Keratinocyte (primary cell): ENCODE measurements around the gene KLK6.

Source experiments
- EZH2 ChIP-seq: IDR thresholded peaks from one replicate; pipeline ENCODE4 v1.6.1; 2012; ENCODE audit warnings: inconsistent platforms, mild to moderate bottlenecking, low read length, moderate library complexity
- TF ChIP-seq, protein P1 (sequence below), 3 experiments: IDR thresholded peaks in 1 of 3; conservative IDR thresholded peaks in 1 of 3; optimal IDR thresholded peaks in 1 of 3; 2 replicates in 2 of 3; 3 replicates in 1 of 3; pipeline versions ENCODE3 to v1.5.1; 2011; ENCODE audit warnings: low read length in 3 of 3, mild to moderate bottlenecking in 3 of 3, moderate library complexity in 2 of 3, control low read depth in 1 of 3, inconsistent platforms in 1 of 3; ENCODE audit not compliant: insufficient read depth in 2 of 3; ENCODE audit errors: extremely low read depth in 1 of 3

DNA sequence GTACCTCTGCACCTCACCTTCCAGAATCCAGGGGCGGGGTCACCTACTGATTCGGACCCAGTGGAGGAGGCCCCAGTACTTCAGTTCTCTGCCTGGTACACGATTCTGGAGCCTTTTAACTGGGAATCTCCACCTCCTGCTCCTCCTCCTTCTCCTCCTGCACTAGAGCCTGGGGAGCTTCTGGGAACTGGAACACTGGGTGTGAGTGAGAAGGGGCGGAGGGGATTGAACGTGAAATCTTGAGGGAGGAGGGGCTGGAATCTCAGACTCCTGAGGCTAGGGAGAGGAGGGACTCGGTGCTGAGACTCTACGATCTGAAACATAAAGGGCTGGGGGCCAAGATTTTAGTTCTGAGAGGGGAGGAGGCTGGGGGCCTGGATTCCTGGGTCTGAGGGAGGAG lies 32.1 kb upstream of the KLK6 start, which contains the start of gene KLK8:
- TF ChIP-seq, protein P1, sequence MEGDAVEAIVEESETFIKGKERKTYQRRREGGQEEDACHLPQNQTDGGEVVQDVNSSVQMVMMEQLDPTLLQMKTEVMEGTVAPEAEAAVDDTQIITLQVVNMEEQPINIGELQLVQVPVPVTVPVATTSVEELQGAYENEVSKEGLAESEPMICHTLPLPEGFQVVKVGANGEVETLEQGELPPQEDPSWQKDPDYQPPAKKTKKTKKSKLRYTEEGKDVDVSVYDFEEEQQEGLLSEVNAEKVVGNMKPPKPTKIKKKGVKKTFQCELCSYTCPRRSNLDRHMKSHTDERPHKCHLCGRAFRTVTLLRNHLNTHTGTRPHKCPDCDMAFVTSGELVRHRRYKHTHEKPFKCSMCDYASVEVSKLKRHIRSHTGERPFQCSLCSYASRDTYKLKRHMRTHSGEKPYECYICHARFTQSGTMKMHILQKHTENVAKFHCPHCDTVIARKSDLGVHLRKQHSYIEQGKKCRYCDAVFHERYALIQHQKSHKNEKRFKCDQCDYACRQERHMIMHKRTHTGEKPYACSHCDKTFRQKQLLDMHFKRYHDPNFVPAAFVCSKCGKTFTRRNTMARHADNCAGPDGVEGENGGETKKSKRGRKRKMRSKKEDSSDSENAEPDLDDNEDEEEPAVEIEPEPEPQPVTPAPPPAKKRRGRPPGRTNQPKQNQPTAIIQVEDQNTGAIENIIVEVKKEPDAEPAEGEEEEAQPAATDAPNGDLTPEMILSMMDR (optimal IDR thresholded peaks at IDR 0.05 in 1 of 3, IDR thresholded peaks at IDR 0.05 in 1 of 3, conservative IDR thresholded peaks at IDR 0.05 in 1 of 3; ENCODE audit: extremely low read depth in 1 of 3, insufficient read depth in 2 of 3, low read length in 3 of 3) = no peak
- TF ChIP-seq EZH2 = no peak
